GM21526 (cell line): ENCODE data around the gene ZNF74.

Experiments
- ATAC-seq: cut with Tn5 transposase; IDR thresholded peaks from one replicate; pipeline ENCODE4 v1.9.1; 2021; ENCODE audit warnings: moderate library complexity; ENCODE audit not compliant: unreplicated experiment, low FRiP score

ZNF74 gene

GRCh38 chr22:20430720-20431510 lies 37.0 kb downstream of the ZNF74 start:
- no peak for ATAC-seq

- no peak for ATAC-seq
Measured at GRCh38 chr22:20431511-20432192, 37.7 kb downstream of the ZNF74 start.

DNA sequence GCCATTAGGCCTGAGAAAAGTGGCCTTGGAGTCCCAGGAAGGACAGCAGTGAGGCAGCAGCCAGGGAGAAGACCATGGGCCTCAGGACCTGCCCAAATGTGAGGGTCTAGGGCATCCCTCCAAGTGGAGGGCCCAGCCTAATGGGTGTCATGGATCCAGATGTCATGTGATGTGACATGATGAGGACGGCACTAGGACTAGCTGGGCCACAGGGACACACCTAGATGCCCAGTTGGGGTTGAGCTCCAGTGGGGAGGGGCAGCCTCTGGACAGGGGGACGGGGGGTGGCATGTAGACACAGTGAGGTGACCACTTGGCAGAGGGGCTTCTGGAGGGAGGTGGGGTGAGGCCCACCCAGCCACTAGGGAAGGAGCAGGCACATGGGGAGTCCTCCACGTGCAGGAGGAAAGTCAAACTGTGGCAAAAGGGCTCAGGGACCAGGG lies 38.3 kb downstream of the ZNF74 start:
- no peak for ATAC-seq

GRCh38 chr22:20433191-20433590 lies 39.2 kb downstream of the ZNF74 start:
- ATAC-seq, result no peak

DNA sequence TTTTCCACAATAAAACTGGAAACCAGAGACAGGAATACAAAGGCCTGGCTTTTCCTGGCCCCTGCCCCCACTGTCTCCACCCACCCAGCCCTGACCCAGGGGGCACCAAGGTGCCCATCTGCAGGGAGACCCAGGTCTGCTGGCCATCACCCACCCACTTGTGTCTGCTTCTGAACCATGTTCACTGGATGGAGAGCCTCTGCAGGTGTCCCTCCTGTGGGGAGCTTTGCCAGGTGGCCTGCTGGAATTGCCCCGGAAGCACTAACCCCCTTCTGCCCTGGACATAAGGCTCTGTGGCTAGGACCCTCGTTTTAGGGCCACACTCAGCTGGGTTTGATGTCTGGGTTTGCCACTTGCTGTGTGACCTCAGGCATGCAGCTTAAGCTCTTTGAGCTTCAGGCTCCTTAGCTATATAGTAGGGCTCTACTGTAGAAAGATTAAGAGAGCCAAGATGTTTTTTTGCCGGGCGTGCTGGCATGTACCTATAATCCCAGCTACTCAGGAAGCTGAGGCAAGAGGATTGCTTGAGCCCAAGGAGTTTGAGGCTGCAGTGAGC lies 39.8 kb downstream of the ZNF74 start:
- no peak for ATAC-seq

DNA sequence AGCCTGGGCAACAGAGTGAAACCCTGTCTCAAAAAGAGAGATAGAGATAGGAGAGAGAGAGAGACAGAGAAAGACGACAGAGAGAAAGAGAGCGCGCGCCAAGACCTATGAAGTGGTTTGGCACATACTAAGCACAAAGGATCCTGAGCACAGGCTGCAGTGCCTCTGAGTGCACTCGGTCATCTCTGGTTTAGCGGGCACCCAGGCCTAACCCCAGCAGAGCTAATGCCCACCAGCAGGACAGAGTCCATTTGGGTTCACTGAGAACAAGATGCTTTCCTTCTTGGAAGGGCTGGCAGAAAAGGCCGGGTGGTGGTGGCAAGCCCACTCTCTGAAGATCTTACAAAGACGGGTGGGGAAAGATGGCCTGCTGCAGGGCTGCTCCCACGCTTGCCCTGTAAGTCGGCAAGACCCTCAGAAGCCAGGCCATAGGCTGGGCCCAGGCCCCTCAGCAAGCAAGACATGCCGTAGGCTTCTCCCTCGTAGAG lies 40.4 kb downstream of the ZNF74 start:
- ATAC-seq, result no peak

DNA sequence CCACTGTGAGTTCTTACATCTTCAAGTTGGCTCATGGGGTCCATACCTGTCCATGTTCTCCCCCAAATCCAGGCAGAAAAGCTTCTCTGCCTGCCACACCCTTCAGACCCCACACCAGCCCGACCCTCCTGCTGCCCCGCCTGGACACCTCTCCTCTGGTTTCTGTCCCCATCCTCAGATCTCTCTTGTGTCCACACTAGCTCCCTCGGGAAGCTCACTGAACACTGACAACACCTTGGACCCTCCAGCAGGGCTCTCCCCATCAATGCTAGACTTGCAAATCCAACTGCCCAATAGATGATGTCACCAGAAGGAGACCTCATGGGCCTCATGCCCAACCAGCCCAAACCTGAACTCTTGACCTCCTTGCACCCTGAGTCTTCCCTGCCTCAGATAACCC lies 40.8 kb downstream of the ZNF74 start:
- no peak for ATAC-seq

DNA sequence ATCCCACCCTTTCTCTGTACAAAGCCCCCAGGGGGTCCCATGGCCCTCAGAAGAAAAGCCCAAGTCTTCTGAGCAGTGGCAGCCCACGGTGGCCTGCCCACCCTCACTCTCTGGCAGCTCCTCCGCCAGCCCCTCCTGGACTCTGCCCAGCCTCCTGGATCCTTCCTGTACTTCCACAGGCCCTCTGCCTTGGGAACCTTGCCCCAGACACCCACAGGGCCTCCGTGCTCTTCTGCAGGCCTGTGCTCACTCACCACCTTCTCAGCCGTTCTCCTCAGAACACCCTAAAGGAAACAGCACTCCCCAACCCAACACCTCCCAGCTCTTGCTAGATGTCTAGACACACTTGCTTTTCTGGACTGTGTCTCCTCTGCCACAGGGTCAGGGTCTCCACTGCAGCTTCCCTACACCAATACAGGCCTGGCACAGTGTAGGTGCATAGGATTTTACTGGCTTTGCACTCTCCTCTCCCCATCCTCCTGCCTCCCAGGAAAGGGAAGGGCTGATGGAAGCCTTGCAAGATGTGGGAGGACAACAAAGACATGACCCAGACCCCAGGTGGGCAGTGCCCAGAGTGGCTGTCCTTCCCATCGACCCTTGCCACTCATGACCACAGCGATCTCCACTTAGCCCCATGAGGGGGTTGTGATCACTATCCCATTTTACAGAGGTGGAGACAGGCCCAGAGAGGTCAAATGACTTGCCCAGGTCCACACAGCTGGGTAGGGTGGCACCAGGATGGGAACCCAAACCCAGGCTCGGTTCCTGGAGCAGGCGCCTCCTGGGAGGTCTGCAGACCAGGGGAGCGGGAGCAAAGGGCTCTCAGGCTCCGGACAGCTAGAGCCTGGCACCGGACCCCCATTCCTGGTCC lies 41.7 kb downstream of the ZNF74 start:
- no peak for ATAC-seq

GRCh38 chr22:20436307-20436767 lies 42.4 kb downstream of the ZNF74 start:
- ATAC-seq, result no peak

GRCh38 chr22:20436768-20437612 lies 43.0 kb downstream of the ZNF74 start:
- ATAC-seq, result no peak

GRCh38 chr22:20437613-20438426 lies 43.9 kb downstream of the ZNF74 start, which contains the start of gene SCARF2:
Gene SCARF2, minus strand, starts transcription at chr22:20437825. Its CDS starts 71 bp downstream, at chr22:20437754.
- no peak for ATAC-seq

DNA sequence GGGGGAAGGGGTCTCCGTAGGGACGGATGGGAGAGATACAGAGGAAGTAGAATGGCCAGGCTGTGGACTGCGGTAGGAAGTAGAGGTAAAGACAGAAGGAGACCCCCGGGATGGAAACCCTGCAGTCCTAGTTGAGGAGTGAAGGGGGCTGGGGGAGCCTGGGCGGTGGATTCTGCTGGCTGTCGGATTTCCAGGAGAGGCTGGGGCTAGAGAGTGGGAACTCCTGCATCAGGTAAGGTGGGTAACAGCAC lies 44.4 kb downstream of the ZNF74 start:
- ATAC-seq, result no peak

- no peak for ATAC-seq
Measured at GRCh38 chr22:20438678-20439492, 44.9 kb downstream of the ZNF74 start.

DNA sequence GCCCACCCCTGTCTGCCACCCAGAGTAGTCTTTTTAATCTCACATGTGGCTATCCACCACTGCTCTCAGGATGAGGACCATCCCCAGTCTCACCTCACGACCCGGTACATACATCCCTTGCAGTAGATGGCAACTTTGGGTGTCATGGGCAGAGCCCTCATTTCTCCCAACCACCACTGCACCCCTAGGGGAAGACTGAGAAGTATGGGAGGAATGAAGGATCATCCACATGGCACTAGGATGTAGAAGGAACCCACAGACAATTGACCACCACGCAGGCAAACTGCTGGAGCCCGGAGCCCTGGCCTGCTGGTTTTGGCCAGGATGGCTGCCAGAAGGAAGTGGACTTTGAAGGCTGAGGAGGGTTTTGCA lies 45.6 kb downstream of the ZNF74 start:
- ATAC-seq, result no peak

DNA sequence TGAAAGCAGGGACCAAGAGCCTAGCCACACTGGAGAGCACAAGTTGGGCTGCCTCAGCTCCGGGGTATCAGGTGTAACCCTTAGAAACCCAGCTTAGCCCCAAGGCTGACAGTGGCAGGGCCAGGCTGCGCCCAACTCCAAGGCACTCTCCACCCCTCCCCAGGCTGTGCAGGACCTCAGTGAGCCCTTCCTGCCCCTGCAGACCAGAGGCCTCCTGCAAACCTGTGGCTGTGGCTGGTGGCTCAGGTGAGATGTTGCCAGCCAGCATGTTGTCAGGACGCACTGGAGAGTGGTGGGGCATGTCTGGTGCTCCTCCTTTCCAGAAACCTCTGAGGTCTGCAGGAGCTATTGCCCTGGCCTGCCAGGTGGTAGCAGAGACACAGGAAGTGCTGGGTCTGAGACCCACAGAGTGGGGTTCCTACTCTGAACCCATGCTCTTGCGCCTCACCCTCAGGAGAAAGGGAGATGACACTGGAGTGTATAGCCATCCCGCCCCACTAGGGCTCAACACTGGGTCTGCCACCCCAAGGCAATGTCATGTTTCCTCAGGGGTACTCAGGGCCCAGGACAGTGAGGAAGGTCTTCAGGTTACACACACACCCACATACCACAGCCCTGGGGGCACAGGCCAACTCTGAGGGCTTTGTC lies 46.1 kb downstream of the ZNF74 start:
- no peak for ATAC-seq

GRCh38 chr22:20440637-20441591 lies 47.0 kb downstream of the ZNF74 start:
- ATAC-seq, result no peak
